ENCODE data around the gene RGS7.

DNA sequence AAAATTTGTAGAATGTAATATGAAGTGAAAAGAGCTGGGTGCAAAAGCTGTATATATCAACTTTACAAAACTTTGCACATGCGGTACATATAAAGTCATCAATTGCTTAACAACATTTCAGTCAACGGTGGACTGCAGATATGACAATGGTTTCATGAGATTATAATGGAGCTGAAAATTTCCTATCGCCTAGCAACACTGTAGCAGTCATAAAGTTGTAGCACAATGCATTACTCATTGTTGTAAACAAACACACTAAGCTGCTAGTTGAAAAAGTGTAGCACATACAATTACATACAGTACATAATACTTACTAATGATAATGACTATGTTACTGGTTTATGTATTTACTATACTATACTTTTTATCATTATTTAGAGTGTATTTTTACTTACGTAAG lies 64.0 kb downstream of the RGS7 start:
- TF ChIP-seq, protein P1, sequence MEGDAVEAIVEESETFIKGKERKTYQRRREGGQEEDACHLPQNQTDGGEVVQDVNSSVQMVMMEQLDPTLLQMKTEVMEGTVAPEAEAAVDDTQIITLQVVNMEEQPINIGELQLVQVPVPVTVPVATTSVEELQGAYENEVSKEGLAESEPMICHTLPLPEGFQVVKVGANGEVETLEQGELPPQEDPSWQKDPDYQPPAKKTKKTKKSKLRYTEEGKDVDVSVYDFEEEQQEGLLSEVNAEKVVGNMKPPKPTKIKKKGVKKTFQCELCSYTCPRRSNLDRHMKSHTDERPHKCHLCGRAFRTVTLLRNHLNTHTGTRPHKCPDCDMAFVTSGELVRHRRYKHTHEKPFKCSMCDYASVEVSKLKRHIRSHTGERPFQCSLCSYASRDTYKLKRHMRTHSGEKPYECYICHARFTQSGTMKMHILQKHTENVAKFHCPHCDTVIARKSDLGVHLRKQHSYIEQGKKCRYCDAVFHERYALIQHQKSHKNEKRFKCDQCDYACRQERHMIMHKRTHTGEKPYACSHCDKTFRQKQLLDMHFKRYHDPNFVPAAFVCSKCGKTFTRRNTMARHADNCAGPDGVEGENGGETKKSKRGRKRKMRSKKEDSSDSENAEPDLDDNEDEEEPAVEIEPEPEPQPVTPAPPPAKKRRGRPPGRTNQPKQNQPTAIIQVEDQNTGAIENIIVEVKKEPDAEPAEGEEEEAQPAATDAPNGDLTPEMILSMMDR (IDR thresholded peaks at IDR 0.05; ENCODE audit: insufficient read depth, low read depth, low read length), result no peak
- TF ChIP-seq EZH2 (IDR thresholded peaks at IDR 0.05; ENCODE audit: insufficient read depth, low read length), result no peak

Data from astrocyte (in vitro differentiated cells and primary cell).